NCI-H1105 (cell line): ENCODE data around the gene GCC1.
A peak's percentile ranks its signal among the peaks of the same experiment; 100 is the strongest.
"Not testable (repeated sequence)": the region's sequence is repeated elsewhere in the genome, so short reads cannot be mapped to it uniquely, and the experiment has no call there.

Experiments
- DNase-seq: peaks from one replicate; lab custom pipeline; 2025; lab: John Stamatoyannopoulos, UW

Gene GCC1

DNA sequence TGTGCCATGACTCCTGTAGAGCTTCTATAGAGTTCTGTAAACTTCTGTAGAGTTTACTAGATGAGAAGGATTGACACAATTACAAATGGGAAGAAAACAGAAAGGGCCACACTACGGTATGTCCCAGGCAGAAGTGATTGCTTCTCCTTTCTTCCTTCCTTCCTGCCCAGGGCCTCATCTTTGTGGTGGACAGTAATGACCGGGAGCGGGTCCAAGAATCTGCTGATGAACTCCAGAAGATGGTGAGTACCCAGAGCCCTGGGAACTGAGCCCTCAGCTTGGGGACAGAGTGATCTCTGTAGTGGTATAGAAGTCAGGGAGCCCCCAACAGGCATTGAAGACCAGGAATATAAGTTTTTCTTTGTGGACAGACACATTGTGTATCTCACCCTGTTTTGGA is 4.5 kb upstream of the GCC1 start:
- no peak for DNase-seq

DNA sequence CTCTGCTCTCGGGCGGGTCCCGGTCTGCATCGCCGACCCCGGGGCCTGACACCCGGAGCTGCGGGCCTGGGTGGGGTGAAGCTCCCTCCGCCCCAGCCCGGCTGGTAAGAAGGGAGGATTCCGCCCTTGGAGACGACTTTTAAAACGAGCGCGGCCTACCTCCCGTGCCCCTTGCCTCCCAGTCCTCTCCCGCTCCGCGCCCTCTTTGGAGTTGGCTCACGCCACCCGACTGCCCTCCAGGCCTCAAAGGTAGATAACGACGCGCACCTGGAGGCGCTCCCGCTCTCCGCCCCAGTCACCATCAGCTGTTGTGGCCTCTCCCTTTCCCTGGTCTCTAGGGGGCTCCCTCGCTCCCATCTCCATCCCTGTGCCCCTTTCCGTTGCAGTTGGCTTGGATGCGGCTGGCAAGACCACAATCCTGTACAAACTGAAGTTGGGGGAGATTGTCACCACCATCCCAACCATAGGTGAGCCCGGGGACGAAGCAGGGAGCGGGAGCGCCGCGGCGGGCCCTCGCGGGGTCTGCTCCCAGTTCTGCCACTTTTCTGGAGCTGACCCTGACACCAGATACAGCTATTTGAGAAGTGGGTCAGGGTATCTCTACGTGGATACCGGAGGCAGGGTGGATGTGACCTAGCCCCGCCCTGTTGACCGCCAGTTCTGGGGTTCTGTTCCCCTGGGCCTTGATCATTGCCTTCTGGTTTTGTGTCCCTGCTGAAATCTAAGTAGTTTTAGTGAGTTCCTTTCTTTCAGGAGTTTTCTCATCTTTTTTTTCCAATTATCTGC is 3.5 kb upstream of the GCC1 start:
- peak; percentile 71 for DNase-seq

DNA sequence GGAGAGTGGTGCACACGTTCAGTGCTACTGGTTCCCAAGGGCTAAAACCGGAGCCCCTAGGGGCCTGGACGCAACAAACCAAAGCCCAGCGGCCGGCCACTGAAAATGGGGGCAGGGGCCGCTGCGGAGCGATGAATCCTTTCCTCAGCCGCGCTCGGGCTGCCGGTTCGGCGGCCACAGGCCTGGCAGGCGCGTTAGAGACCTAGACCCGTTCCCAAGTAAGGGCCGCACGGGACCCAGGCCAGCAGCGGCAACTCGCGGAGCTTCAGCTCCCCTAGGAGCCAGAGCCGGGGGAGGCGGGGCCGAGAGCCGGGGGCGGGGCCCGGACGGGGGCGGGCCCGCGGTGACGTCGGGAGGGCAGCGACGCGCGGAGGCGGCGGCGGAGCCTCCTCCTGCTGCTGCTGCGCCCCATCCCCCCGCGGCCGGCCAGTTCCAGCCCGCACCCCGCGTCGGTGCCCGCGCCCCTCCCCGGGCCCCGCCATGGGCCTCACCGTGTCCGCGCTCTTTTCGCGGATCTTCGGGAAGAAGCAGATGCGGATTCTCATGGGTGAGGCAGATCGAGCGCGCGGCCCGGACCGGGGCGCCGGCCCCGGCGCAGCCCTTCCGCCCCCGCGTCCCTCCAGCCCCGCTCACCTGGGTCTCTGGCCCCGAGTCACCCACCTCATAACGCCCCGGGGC is 2.8 kb upstream of the GCC1 start, which contains the start of gene ARF5:
Gene ARF5 (plus strand): TSS at position 393 of the 678 bp plus-strand sequence. CDS start 88 bp downstream, at position 481.
- DNase-seq: peak; percentile 79

DNA sequence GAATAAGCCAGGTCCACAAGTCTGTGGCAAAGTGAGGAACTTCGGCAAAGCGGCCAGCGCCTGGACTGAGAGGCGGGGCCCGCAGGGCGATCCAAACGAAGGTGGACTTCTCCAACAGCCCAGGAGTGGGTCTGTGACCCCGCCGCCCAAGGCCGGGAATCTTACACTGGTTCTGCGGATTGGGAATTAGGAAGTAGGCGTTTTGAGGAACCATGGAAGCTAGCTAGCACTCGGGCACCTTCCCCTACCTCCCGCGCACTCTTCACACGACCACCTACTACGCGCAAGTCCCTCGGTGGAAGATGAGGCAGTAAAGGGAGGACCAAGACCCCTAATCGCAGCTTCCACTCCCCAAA is 2.2 kb upstream of the GCC1 start:
- no peak for DNase-seq

DNA sequence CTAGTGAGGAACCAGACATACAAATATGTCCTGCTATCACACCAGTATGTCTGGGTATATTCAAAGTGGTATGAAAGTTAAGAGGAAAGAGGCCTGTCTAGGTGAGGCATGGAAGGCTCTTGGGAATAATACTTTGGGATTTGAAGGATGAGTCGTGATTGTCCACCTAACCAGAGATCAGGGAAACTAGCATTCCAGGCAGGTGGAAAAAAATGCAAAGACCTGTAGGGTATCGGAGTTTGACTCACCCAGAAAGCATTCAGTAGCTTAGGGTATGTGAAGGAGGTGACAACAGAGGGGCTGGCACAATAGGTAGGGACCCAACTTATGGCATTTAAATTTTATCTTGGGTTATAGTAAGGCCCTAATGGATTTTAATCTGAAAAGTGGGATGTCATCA is 950 bp upstream of the GCC1 start:
- DNase-seq: no peak

DNA sequence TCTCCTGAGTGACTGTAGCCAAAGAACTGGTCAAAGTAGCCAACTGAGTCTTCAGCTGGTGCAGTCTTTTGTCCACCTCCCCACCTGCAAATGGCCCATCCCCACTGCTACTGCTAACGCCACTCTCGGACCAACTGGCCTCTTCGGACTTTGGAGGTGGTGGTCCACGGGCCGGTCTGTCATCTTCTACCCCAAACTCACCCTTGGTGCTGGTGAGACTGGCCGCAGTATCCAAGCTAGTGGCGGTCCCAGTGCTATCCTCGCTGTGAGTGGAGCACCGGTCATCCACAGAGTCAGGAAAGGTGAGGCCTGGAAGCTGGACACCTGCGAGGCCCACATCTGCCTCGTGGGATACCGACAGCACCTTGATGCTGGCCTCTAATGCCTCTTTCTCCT is 750 bp downstream of the GCC1 start:
- no peak for DNase-seq

DNA sequence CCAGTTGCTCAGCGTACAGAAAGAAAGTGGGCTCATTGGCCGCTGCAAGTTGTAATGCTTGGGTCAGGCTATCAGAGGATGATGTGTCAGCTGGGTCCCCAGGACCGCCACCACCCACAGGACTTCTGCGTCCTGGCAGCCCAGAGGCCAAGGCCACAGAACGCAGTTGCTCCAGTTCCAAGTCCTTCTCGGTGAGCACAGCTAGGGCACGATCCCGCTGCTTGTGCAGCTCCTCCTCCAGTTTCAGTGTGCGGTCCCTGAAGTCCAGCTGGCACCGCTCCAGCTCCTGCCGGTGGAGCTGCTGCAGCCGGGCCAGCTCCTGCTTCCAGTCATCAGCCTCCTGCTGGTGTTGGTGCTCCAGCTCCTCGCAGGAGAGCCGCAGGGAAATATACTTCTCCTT is 3.0 kb downstream of the GCC1 start:
- no peak for DNase-seq

DNA sequence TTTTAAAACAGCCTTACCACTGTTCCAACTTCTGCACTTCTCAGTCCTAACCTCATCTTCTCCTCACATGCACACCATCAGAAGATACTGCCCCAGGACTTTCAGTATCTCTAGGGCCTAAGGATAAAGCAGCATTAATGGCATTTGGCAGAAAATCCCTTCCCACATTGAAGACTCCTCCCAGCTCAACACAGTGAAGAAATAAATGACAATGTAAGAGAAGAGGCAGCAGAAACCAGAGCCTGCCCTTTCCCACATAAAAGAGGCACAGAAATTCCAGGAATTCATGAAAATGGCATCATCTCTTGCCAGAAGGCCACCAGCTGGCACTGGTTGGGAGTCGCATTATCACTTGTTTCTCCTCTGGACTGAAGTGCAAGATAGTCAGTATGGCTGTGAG is 3.7 kb downstream of the GCC1 start:
- DNase-seq: no peak

DNA sequence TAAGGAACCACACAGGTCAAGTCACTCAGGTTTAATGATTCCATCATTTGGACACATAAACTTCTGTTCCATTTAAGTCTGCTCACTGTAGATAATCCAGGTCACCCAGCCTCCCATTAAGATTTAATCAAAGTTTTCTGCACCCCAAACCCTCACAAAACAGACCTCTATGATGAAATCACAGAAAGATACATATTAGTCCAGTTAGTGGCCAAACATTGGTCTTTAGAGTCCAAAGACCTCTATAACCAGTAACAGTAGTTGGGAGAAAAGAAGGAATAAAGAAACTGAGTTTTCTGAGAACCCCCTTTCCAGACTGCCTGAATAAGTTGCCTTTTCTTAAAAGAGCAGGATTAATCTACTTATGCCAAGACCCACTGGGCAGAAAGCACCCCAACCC is 4.8 kb downstream of the GCC1 start:
- no peak for DNase-seq

DNA sequence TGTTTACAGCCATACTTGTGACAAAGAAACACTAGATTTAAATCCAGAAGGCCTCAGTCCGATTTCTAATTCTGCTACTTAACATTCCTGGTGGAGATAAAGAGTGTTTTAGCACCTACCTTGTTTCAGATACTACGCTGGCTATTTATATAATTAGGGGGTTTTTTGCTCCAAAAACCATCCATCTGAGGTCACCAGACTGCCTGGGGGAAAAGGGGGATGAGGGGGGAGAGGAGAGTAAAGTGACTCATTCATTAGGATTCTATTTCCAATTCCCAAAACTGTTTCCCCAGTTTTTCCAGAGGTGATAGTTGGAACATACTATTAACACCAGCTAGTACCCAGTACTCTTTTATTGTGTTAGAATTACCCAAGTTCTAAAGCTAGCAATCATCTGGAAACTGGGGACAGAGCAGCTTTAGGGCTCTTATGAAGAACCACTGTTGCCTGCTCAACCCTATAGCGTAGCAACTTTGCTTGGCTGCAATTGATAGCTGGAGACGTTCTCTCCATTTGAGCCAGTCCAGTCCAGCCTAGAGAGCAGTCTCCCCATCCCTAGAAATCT is 6.6 kb downstream of the GCC1 start:
- no peak for DNase-seq

DNA sequence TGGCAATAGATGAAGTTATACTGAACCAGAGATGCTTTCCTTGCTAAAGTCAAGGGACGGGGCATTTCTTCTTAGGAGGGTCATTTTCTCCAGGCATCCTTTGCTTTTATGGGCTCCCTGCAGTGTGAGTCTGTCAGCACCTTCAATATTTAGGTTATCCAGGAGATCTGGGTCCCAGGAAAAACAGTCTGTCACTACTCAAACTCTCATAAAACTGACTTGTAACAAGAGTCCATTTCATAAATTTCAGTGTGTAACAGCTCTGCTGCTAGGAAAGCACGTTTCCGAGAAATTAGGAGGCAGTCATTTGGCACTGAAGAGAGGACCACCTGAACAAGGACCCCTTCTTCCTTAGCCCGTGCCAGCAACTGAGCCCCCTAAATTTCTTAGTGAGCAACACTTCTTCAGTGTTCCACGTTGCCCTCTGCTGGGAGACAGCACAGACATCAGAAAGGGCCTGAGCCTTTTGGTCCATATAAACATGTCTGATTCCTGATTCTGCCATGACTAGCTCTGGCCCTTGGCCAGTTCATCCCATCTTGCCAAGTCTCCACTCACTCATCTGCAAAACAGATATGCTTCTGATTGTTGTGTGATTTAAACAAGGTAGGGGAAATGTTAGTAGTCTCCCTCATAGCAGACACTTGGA is 7.2 kb downstream of the GCC1 start:
- DNase-seq: peak; percentile 4

DNA sequence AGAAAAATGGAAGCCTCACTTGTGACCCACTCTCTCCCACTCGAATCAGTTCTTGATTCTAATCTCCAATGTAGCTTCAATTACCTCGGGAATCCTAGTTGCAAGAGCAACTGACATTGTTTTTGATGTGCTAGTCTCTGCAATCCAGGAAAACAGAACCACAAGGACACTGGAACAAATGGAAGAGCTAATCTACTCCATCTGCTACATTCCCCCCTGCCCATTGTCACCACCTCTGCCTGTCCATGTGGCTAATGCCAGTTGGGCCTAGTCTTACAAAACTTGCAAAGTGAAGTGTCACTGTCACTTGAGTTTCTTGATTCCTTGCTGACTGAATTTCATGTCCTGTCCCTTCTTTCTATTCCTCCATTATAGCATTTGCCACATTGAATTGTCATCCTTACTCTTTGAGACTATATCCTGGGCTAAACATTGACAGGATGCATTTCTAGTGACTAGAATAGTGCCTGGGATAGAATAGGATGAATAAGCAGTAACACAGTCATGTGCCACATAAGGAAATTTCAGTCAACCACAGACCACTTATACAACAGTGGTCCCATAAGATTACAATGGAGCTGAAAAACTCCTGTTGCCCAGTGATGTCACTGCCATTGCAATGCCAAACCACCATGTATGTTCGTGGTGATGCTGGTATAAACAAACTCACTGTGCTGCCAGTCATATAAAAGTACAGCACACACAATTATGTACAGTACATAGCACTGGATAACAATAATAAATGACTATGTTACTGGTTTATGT is 13.5 kb downstream of the GCC1 start:
- no peak for DNase-seq

DNA sequence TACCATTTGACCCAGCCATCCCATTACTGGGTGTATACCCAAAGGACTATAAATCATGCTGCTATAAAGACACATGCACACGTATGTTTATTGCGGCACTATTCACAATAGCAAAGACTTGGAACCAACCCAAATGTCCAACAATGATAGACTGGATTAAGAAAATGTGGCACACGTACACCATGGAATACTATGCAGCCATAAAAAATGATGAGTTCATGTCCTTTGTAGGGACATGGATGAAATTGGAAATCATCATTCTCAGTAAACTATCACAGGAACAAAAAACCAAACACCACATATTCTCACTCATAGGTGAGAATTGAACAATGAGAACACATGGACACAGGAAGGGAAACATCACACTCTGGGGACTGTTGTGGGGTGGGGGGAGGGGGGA is 17.4 kb downstream of the GCC1 start:
- not testable (repeated sequence) for DNase-seq

DNA sequence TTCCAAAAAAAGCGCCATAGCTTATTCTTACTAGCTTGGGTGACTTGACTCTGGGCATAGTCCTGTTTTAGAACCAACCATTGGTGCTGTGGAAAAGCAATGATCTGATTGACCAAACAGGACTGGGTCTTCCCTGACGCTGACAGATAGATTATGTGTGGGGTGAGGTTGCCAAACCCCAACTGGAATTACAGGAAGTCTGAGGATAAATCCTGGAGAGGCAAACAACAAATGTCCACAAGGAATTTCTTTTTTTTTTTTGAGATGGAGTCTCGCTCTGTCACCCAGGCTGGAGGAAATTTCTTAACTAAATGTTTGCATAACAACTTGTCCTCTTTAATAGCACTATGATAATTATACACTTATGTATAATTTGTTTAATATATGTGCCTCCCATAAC is 19.2 kb downstream of the GCC1 start:
- no peak for DNase-seq

DNA sequence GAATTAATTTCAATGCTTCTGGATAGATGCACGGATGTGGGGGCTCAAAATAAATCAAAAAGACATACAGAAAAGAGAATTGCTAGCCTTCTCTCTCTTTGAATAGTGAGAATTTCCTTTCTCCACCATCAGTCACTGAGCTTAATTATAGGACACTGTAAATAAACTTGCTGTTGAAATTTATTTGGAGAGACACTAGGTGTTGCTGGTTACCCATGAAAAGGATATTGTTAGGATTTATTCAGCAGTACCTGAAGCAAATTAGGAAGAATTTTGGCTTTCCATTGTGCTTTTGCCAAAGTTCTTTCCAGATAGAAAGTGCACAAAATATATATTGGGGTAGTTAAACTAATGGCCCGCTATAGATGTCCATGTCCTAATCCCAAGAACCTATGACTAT is 27.6 kb downstream of the GCC1 start:
- no peak for DNase-seq

DNA sequence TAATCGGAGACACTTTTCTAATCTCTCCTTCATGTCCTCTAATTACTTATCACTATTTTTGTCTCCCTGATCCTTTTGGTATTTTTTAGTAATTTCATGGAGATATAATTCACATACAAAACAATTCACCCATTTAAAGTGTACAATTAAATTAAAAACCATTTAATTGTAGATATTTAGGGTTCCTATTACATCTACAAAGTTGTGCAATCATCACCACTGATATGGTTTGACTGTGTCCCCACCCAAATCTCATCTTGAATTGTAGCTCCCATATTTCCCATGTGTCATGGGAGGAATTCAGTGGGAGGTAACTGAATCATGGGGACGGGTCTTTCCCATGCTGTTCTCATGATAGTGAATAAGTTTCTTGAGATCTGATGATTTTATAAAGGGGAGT is 29.0 kb downstream of the GCC1 start:
- no peak for DNase-seq

DNA sequence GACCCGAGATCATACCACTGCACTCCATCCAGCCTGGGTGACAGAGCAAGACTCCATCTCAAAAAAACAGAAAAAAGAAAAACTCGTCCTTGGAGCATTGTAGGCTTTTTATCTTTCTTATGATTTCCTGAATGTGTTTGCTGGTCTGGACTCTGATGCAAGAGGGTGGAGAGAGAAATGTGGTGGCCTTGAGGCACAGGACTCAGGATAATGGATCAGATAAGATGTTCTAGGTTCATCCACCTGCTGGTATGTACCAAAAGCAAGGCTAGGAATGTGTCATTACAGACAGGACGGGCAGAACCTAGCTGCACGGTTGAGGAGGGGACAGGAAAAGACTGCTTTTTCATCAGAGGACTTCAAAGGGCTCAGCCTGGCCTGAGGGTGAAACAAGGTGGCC is 33.5 kb downstream of the GCC1 start:
- DNase-seq: no peak

DNA sequence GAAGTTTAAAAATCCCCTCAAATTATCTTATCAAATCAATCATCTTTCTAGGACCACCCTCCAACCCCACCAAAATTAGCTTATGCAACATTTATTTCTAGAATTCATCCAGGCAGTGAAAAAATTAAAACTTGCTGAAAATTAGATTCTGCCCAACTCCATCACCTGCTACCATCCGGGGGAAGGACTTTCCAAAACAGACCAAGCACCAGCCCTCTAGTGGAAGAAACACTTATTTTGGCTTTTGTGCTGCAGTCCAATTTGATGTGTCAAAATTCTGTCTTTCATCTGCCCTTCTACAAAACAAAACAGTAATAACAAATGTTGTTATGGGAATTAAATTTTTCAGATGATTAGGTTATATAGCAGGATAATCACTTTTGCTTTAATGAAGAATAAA is 35.1 kb downstream of the GCC1 start:
- no peak for DNase-seq

DNA sequence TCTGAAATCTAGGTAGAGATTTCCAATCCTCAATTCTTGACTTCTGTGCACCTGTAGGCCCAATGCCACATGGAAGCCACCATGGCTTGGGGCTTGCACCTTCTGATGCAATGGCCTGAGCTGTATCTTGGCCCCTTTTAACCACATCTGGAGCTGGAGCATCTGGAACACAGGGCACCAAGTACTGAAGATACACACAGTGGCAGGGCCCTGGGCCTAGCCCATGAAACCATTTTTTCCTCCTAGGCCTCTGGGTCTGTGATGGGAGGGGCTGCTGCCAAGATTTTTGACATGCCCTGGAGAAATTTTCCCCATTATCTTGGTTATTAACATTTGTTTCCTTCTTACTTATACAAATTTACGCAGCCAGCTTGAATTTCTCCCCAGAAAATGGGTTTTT is 39.1 kb downstream of the GCC1 start:
- no peak for DNase-seq

DNA sequence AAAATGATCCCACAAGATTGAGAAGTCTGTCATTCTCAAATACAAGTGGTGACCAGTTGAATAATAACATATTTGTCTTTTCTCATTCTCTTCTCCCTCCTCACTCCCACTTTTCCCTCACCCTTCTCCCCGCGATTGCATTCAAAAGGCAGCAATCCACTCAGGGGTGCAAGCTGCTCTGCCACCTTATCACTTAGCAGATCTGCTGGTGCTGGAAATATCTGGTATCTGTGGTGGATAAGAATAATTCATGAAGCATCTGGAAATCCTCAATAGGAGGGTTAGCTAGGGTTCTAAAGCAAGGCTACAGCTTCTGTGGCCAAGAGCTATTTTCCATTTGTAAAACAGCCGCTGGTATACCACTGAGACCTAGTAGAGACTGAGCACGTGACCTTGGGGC is 43.8 kb downstream of the GCC1 start:
- no peak for DNase-seq

DNA sequence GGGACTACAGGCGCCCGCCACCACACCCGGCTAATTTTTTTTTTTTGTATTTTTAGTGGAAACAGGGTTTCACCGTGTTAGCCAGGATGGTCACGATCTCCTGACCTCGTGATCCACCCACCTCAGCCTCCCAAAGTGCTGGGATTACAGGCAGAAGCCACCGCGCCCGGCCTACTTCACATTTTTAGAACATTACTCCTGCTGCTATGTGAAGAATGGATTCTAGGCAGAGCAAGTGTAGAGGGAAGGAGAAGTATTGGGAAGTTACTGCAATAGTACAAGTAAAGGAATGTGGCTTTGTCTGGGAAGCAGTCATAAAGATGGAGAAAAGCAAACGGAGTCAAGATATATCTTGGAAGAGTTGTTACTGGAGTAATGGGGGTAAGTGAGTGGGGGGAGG is 44.9 kb downstream of the GCC1 start:
- not testable (repeated sequence) for DNase-seq

DNA sequence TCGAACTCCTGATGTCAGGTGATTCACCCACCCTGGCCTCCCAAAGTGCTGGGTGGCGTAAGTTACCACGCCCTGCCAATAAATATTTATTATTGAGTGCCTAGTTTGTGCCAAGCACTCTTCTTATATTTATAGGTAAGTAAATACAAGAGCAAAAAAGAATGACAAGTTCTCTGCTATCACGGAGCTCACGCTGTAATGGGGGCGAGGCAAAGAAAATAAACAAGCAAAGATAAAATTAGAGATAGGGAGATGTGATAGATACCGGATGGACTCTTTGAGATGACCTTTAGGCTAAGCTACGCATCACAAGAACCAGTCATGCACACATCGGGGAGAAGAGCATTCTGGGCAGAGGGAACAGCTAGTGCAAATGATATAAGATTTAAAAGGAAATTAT is 46.3 kb downstream of the GCC1 start:
- DNase-seq: no peak
